B cell (primary cell): Measurements from ENCODE around the gene ALDH9A1. TPM values are rescaled to one million over a fixed set of nuclear protein-coding genes. Genes with fewer than 3 reads are reported as not detected.

Experiments
- ATAC-seq: fragments of 200-7000 bp; cut with Tn5 transposase; one replicate; pipeline ENCODE4 v1.10.0; 2021; ENCODE audit warnings: low read depth, mild to moderate bottlenecking, moderate number of reproducible peaks, moderate library complexity
- CTCF ChIA-PET: fragments of 350-600 bp; sonication (Branson Sonifier 250); formaldehyde crosslinking; loops from one replicate; lab custom pipeline; 2021; ENCODE audit warnings: antibody characterized with exemption, inconsistent platforms; lab: Charles Lee
- POLR2A ChIA-PET: fragments of 350-600 bp; sonication (Branson Sonifier 250); formaldehyde crosslinking; loops from one replicate; lab custom pipeline; 2021; ENCODE audit warnings: antibody characterized with exemption; lab: Charles Lee
- DNase-seq: peaks from one replicate; pipeline ENCODE4 v3.0.0; 2013
- H2AFZ ChIP-seq: 2 replicates; pipeline ENCODE4 v1.6.1; 2012; ENCODE audit warnings: mild to moderate bottlenecking, low read depth, low read length; ENCODE audit not compliant: insufficient read depth, poor library complexity, severe bottlenecking
- H3K27ac ChIP-seq, 2 donors: 1 replicate in 1 of 2; 2 replicates in 1 of 2; pipeline ENCODE4 v1.5.1; 2012 to 2013; ENCODE audit warnings: low read length in 2 of 2, mild to moderate bottlenecking in 2 of 2, moderate library complexity in 1 of 2
- H3K27me3 ChIP-seq, 4 experiments: fragments of 200-600 bp in 1 of 4; sonication (generic) in 1 of 4; replicated peaks in 1 of 4; 1 replicate in 2 of 4; 2 replicates in 2 of 4; pipeline versions ENCODE4 v1.6.1 to v1.7.0; 2013 to 2016; ENCODE audit warnings: low read length in 3 of 4, mild to moderate bottlenecking in 2 of 4, mixed read lengths in 1 of 4, moderate library complexity in 1 of 4; ENCODE audit not compliant: insufficient read depth in 4 of 4, control insufficient read depth in 3 of 4; ENCODE audit errors: control extremely low read depth in 1 of 4
- H3K36me3 ChIP-seq, 2 experiments: replicated peaks in 1 of 2; 1 replicate in 1 of 2; 2 replicates in 1 of 2; pipeline versions ENCODE4 v1.6.1 to v1.7.1; 2013; ENCODE audit warnings: low read length in 1 of 2; ENCODE audit not compliant: insufficient read depth in 2 of 2, control insufficient read depth in 1 of 2; ENCODE audit errors: control extremely low read depth in 1 of 2, extremely low read depth in 1 of 2
- H3K4me1 ChIP-seq, 2 donors: fragments of 200-600 bp in 1 of 2; sonication (generic) in 1 of 2; 1 replicate in 1 of 2; 2 replicates in 1 of 2; pipeline versions ENCODE4 v1.5.1 to v1.6.1; 2013 to 2017; ENCODE audit warnings: low read length in 2 of 2; ENCODE audit not compliant: control insufficient read depth in 2 of 2, insufficient read depth in 2 of 2
- H3K4me2 ChIP-seq: replicated peaks from 2 replicates; pipeline ENCODE3; 2012; ENCODE audit warnings: mild to moderate bottlenecking, low read depth, low read length; ENCODE audit not compliant: poor library complexity, severe bottlenecking
- H3K4me3 ChIP-seq, 5 experiments: fragments of 200-600 bp in 1 of 5; sonication (generic) in 1 of 5; 1 replicate in 3 of 5; 2 replicates in 2 of 5; pipeline versions ENCODE4 v1.5.1 to v1.7.0; 2011 to 2016; ENCODE audit warnings: low read length in 4 of 5, mild to moderate bottlenecking in 4 of 5, low read depth in 2 of 5, control low read depth in 1 of 5, moderate library complexity in 1 of 5; ENCODE audit not compliant: insufficient read depth in 1 of 5; ENCODE audit errors: control extremely low read depth in 1 of 5, extremely low read depth in 1 of 5
- H3K79me2 ChIP-seq: fragments of 200-600 bp; sonication (generic); one replicate; pipeline ENCODE4 v1.6.0; 2016; ENCODE audit warnings: low read length; ENCODE audit not compliant: control insufficient read depth, insufficient read depth
- H3K9ac ChIP-seq: fragments of 200-600 bp; sonication (generic); 2 replicates; pipeline ENCODE4 v1.6.1; 2017; ENCODE audit warnings: mild to moderate bottlenecking, low read length, moderate library complexity
- H3K9me3 ChIP-seq, 3 donors: one replicate each; pipeline versions ENCODE4 v1.6.1 to v1.7.1; 2013; ENCODE audit warnings: low read length in 2 of 3; ENCODE audit not compliant: control insufficient read depth in 2 of 3, insufficient read depth in 1 of 3; ENCODE audit errors: control extremely low read depth in 1 of 3
- H4K20me1 ChIP-seq: 2 replicates; pipeline ENCODE4 v1.6.0; 2012; ENCODE audit warnings: mild to moderate bottlenecking, low read length; ENCODE audit not compliant: insufficient read depth, control insufficient read depth, poor library complexity, severe bottlenecking
- H3K27ac Mint-ChIP-seq: one replicate; pipeline ENCODE4 v1.8.0; 2021; ENCODE audit warnings: mixed read lengths
- H3K27me3 Mint-ChIP-seq: one replicate; pipeline ENCODE4 v1.8.0; 2021; ENCODE audit warnings: mixed read lengths
- H3K4me1 Mint-ChIP-seq: one replicate; pipeline ENCODE4 v1.8.0; 2021; ENCODE audit warnings: mixed read lengths
- H3K4me3 Mint-ChIP-seq: one replicate; pipeline ENCODE4 v1.8.0; 2021; ENCODE audit warnings: mixed read lengths
- H3K9me3 Mint-ChIP-seq: one replicate; pipeline ENCODE4 v1.8.0; 2022; ENCODE audit warnings: mixed read lengths; ENCODE audit not compliant: insufficient read depth
- EZH2 ChIP-seq: IDR thresholded peaks from 2 replicates; pipeline ENCODE4 v1.6.1; 2012; ENCODE audit warnings: borderline replicate concordance, low read depth, mild to moderate bottlenecking, moderate library complexity, low read length; ENCODE audit not compliant: insufficient read depth, poor library complexity, severe bottlenecking
- WGBS: methylation state at CpG from one replicate; pipeline ENCODE4 v1.1.5; 2013; ENCODE audit warnings: missing lambda C conversion rate; ENCODE audit not compliant: insufficient coverage; 5-methylcytosine and 5-hydroxymethylcytosine counted together
- intact Hi-C: fragments of 100-400 bp; cut with micrococcal nuclease; formaldehyde crosslinking; loops from one replicate; pipeline ENCODE4 v1.10.0; 2022
- polyA plus RNA-seq: library from polyadenylated mRNA; depleted of rRNA; stranded (reverse); fragments of >200 nt; gene quantifications from 2 replicates; pipeline ENCODE4 v1.2.3, GENCODE V29; 2012
- total RNA-seq, 2 donors: library from RNA; stranded (reverse); fragments of 120-200 nt in 1 of 2; gene quantifications; 1 replicate in 1 of 2; 2 replicates in 1 of 2; pipeline versions ENCODE4 v1.2.3 to v1.2.4, GENCODE V29; 2013 to 2022
- TF ChIP-seq, protein P1 (sequence below): fragments of 200-600 bp; IDR thresholded peaks from one replicate; pipeline ENCODE4 v1.8.0; 2022; ENCODE audit warnings: antibody characterized with exemption, mild to moderate bottlenecking

The ALDH9A1 gene
- total and polyA plus RNA-seq, 2 donors (not counting 1 experiment from before 2014, with no cell fraction given) = 23.5 to 37.5 TPM

- Histone ChIP-seq H3K27me3 (no peaks in the 10 kb centered on the region), H3K9me3 (no peaks in the 10 kb centered on the region), H3K79me2 (no peaks in the 10 kb centered on the region), H3K27ac (no peak overlapping the region), H4K20me1 (no peaks in the 10 kb centered on the region), H3K36me3 (peaks cover 3 to 29% of the 10 kb centered on the region in 2 experiments), H3K4me1 (no peaks in the 10 kb centered on the region), H3K4me2 (no peak overlapping the region), H3K9ac (no peak overlapping the region), H2AFZ (no peak overlapping the region), H3K4me3 (no peak overlapping the region)
- Mint-ChIP-seq H3K27ac (no peak overlapping the region), H3K4me3 (no peak overlapping the region), H3K4me1 (no peaks in the 10 kb centered on the region), H3K27me3 (no peaks in the 10 kb centered on the region), H3K9me3 (no peaks in the 10 kb centered on the region)
- CTCF ChIA-PET = no interaction called here
- intact Hi-C loops = no loop called here
- DNase-seq (no peak), ATAC-seq (no peak)
- no CpG with 5 or more reads among the region's 2 CpGs for WGBS
- POLR2A ChIA-PET = no interaction called here
- TF ChIP-seq, protein P1, sequence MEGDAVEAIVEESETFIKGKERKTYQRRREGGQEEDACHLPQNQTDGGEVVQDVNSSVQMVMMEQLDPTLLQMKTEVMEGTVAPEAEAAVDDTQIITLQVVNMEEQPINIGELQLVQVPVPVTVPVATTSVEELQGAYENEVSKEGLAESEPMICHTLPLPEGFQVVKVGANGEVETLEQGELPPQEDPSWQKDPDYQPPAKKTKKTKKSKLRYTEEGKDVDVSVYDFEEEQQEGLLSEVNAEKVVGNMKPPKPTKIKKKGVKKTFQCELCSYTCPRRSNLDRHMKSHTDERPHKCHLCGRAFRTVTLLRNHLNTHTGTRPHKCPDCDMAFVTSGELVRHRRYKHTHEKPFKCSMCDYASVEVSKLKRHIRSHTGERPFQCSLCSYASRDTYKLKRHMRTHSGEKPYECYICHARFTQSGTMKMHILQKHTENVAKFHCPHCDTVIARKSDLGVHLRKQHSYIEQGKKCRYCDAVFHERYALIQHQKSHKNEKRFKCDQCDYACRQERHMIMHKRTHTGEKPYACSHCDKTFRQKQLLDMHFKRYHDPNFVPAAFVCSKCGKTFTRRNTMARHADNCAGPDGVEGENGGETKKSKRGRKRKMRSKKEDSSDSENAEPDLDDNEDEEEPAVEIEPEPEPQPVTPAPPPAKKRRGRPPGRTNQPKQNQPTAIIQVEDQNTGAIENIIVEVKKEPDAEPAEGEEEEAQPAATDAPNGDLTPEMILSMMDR = no peak
- TF ChIP-seq EZH2 = no peak
These were observed 28.5 kb upstream of the ALDH9A1 start for GRCh38 chr1:165726841-165727240.

- Histone ChIP-seq H3K4me3 (no peak overlapping the region), H3K9me3 (no peaks in the 10 kb centered on the region), H3K27me3 (no peaks in the 10 kb centered on the region), H3K4me1 (no peaks in the 10 kb centered on the region), H3K79me2 (no peaks in the 10 kb centered on the region), H3K4me2 (no peak overlapping the region), H3K9ac (no peak overlapping the region), H3K36me3 (peaks cover 3 to 28% of the 10 kb centered on the region in 2 experiments), H4K20me1 (no peaks in the 10 kb centered on the region), H2AFZ (no peak overlapping the region), H3K27ac (no peak overlapping the region)
- ATAC-seq = no peak
- no peak for TF ChIP-seq EZH2
- TF ChIP-seq, protein P1 = no peak
- intact Hi-C loops = no loop called here
- Mint-ChIP-seq H3K4me3 (no peak overlapping the region), H3K27me3 (no peaks in the 10 kb centered on the region), H3K4me1 (no peaks in the 10 kb centered on the region), H3K27ac (no peak overlapping the region), H3K9me3 (no peaks in the 10 kb centered on the region)
- CTCF ChIA-PET = no interaction called here
- POLR2A ChIA-PET = no interaction called here
- WGBS = no CpG with 5 or more reads among the region's 2 CpGs
- no peak for DNase-seq
These were observed 27.8 kb upstream of the ALDH9A1 start for GRCh38 chr1:165726169-165726568.
